COLO668 (cell line): ENCODE measurements around the gene MAB21L3.
"Not testable (repeated sequence)": the region's sequence is repeated elsewhere in the genome, so short reads cannot be mapped to it uniquely, and the experiment has no call there.

Source experiments
- DNase-seq: peaks from one replicate; lab custom pipeline; 2025; ENCODE audit not compliant: unreplicated experiment; lab: John Stamatoyannopoulos, UW

Gene MAB21L3

DNA sequence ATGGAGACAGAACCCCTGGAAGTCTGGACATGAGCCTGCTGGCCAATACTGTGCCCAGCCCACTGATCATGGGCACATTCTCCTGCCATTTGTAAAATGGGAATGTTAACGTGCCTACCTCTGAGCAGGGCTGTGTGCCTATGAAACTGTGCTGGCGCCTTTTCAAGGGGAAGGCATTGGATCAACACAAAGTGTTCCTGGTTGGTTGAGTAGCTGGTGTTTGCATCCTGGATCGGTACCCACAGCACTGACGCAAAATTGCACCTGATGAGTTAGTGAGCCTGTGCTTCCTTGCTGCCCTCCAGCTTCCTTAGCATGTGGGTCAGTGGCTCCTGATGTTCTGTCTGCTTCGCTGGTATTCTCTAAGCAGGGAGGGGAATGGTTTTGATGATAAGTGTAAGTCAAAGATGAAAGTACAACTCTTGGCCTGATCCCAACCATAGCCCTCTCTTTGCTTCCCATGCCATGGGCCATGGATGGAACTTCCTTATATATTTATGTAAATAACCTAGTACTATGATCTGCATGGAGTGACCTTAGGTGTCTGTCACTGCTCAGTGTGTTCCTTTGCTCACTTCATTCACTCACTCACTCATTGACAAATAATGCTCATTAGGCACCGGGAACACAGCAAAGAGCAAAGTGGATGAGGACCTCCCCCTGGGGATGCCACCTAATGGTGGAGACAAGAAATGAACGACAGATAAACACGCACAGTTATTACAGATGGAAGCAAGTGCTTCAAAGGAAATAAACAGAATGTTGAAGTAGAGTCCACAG lies 22.7 kb downstream of the MAB21L3 start:
- DNase-seq = no peak

DNA sequence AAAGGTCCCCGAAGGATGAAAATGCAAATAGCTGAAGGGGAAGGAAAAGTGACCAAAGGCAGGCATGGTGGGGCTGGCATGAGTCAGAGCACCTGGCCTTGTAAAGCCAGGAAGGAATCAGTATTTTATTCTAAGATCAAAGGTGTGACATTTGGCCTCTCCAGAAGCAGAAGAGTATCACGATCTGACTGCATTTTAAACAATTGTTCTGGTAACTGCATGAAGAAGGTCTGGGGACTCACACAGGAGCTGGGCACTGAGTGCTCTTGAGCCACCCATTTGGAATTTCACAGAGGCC lies 23.2 kb downstream of the MAB21L3 start:
- no peak for DNase-seq

DNA sequence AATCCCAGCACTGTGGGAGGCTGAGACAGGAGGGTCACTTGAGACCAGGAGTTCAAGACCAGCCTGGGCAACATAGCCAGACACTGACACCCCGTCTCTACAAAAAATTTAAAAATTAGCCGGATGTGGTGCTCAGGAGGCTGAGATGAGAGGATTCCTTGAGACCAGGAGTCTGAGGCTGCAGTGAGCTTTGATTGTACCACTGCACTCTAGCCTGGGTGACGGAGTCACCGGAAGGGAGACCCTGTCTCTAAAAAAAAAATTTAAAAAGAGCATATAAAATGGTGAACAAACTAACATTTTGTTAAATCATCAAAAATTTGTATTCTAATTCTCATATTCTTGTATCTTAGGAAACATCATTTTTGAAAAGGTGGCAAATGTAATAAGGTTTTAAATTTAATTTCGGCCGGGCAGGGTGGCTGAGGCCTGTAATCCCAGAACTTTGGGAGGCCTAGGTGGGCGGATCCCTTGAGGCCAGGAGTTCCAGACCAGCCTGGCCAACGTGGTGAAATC lies 27.1 kb downstream of the MAB21L3 start:
- DNase-seq = no peak

DNA sequence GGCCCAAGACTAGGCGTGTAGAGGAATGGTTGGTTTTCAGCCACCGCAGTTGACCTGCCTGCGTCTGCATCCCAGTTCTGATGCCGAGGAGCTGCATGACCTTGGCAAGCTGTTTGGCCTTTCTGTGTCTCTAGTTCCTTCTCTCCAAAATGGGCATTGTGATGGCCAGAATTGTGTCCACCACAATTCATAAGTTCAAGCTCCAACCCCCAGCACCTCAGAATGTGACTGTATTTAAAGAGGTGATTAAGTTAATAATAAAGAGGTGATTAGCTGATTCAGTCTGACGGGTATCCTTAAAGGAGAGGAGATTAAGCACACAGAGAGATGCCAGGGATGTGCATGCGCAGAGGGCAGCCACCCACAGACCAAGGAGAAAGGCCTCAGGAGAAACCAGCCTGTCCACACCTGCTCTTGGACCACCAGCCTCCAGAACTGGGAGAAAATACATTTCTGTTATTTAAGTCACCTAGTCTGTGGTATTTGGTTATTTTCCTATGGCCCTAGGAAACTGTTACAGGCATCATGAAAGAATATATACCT lies 28.5 kb downstream of the MAB21L3 start:
- DNase-seq = no peak

DNA sequence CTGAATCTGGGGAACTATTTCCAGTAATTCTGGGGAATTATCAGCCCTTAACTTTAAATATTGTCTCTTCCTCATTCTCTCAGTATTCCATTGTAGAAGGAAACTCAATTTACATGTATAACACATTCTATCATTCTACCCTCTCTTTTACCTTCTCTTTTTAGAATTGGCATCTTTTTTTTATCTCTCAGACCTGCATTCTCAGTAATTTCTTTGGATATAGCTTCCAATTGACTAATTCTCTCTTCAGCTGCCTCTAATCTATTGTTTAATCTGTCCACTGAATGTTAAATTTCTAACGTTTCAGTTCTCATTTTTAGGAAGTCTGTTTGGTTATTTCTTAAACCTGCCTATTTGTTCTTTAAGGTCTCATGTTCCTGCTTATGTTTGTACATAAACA lies 33.0 kb downstream of the MAB21L3 start:
- no peak for DNase-seq

DNA sequence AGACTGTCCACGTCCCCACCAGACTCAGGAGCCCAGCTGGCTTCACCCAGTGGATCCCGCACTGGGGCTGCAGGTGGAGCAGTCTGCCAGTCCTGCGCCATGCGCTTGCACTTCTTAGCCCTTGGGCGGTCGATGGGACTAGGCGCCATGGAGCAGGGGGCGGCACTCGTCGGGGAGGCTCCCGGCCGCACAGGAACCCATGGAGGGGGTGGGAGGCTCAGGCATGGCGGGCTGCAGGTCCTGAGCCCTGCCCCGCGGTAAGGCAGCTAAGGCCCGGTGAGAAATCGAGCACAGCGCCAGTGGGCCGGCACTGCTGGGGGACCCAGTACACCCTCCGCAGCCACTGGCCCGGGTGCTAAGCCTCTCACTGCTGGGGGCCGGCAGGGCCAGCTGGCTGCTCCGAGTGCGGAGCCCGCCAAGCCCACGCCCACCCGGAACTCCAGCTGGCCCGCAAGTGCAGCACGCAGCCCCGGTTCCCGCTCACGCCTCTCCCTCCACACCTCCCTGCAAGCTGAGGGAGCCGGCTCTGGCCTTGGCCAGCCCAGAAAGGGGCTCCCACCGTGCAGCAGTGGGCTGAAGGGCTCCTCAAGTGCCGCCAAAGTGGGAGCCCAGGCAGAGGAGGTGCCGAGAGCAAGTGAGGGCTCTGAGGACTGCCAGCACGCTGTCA lies 35.4 kb downstream of the MAB21L3 start:
- not testable (repeated sequence) for DNase-seq

DNA sequence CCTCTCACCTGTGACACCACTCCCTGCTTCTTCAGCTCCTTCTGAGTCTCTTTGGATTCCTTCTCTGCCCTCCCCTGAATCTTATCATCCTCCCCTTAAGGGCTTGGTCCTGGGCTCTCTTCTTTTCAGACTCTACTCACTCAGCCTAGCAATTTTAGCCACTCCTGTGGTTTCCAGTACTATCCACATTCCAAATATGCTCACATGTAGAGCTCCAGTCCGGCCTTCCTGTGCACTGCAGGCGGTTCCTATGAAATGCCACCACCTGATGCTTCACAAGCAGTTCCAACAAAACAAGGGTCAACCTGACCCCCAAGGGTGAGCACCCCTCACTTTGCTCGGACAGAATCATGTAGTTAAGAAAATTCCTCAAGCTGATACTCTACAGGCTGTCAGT lies 35.9 kb downstream of the MAB21L3 start:
- no peak for DNase-seq

DNA sequence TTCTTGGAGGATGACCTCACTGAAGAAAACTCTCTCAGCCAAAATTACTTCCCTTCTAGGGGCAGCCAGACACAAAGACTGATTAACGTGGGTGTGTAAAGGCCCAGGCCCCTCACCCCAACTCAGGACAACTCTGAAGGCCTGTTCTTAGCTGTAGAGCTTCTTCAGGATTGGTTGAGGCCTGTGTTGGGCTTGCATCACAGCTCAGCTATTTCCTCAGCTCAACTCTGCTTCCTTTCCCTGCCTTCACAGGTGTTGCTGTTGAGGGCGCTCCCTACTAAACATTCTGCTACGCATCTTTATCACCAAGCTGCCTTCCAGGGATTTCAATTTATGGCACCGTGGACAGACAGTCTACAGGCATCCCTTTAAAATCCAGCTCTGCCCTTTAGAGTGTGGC lies 36.8 kb downstream of the MAB21L3 start:
- DNase-seq = no peak

DNA sequence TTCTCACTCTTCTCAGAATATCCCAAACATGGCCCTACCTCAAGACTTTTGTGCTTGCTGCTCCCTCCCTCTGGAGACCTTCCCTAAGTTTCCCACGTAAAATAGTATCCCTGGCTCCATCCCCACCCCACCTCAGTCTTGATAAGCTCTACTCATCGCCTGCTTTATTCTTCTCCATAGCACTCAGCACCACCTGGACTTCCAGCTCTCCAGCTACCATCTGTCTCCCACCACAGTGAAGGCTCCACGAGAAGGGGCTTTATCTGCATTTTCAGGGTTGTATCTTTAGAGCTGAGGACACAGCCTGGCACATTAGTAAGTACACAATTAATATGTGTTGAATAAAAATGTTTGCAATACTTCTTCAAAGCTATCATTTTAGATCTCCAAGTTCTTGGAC lies 37.8 kb downstream of the MAB21L3 start:
- no peak for DNase-seq

DNA sequence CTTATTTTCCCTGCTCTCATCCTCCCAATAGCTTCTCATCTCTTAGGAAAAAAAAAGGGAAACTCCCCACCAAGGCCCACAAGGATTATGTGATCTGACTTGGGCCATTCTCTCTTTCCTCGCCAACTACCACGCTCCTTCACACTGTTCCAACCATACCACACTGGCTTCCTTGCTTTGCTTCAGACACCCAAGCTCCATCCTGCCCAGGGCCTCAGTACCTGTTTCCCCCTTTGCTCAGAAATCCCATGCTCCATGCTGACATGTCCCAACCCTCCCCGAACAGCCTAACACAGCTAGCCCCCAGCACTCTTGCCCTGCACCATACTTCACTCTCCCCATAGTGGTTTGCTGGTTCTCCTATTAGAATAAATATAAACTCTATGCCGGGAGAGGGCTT lies 39.2 kb downstream of the MAB21L3 start:
- no peak for DNase-seq

DNA sequence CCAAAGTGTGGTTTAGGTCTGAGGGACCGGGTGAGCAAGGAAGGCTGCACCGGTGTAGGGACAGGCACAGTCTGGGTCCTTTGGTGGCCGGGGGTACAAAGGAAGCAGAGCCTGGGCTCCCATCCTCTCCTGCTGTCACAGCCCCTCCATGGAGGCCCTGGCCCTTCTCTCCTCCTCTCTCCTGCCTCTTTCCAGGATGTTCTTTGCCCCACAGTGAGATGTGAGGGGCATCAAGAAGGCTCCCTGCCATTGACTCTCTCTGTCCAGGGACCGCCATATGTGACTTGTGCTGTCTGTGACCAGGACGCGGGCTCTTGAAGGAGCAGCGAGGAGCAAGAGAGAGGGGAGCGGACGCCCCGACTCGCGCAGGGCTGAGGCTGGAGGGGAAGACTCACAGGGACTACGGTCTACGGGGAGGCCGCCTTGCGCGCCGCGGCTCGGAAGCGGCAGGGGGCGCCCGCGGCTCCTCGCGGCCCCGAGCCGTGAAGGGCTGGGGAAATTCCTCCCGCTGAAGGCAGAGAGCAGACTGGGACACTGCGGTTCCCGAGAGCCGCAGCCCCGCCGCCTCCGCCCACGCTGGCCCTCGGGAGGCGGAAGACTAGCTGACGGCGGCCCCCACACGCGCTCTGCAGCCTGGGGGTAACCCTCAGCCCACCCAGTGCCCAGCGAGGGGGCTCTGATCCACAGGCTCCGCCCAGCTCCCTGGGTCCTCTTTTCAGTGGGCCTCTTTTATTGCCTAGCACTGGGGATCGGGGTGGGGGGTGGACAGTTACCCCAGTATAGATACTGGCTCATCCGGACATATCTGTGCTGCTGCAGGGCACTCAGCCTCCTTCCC lies 40.8 kb downstream of the MAB21L3 start:
- DNase-seq = peak; percentile 89

DNA sequence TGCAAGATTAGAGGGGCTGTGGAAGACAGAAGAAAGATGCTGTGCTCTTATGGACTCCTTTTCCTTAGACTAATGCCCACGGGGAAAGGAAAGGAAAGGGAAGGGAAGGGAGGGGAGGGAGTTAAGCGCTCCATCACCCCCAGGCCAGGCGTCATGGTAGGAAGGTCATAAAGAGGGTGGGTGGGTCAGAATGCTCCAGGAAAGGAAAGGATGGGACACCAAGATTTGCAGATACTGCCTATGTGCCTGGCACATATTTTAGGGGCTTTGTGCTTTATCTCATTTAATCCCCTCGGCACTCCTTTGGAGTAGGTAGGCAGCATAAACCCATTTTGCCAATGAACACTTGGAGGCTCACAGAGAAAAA lies 41.4 kb downstream of the MAB21L3 start:
- no peak for DNase-seq

DNA sequence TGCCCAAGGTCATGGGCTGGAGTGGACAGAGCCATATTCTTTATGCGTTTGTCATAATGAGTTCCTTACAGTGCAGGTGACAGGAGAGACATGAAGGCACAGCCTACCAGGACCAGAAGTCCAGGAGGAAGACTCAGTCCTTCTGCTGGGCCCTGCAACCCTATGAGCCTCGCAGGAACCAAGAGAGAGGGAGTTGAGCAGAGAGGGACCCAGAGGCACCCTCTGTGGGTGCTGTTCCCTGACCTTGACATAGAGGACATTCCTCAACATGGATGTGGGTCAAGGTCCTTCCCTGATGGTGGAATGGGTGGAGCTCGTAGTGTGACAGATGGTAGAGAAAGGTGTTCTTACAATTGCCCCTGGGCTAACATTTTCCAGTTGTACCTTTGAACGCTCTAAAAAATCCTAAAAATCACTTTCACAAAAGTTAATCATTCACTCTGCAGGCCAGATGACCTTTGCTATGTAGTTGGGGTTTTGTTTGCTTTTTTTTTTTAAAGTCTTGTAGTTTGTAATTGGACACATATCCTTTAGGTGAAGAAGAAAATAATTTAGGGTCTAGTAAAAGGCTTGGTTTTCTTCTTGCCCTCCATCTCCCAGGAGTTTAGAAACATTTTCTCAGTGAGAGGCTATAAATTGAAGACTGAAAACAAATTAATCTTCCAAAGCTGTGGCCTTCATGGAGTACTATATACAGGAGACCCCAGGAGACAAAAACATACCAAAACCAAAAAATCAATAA lies 41.9 kb downstream of the MAB21L3 start:
- no peak for DNase-seq

DNA sequence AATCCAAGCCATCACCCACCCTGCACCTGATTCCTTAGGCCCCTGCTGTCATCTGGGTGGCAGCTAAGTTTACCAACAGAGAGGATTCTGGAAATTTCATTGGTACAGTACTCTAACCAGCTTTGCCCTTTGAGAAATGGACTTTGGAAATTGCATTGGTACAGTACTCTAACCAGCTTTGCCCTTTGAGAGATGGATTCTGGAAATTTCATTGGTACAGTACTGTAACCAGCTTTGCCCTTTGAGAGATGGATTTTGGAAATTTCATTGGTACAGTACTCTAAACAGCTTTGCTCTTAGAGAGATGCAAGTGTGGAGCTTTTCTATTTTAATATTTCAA lies 42.5 kb downstream of the MAB21L3 start:
- no peak for DNase-seq

DNA sequence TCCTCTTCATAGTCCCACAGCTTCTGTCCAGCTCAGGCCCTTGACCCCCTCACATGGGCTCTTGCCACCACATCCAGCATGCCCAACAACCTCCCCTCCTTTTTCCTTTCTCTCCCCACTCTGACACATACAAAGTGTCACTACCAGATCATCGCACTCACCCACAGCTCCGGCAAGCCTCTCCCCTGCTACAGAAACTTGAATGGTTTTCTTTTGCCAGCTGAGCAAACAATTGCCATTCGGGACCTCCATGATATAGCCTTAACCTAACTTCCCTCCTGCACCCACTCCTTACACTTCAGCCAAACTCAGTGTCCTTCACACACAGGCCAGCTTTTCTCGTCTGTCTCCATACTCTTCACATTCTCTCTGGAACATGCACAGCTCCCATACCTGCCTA lies 43.3 kb downstream of the MAB21L3 start:
- no peak for DNase-seq

DNA sequence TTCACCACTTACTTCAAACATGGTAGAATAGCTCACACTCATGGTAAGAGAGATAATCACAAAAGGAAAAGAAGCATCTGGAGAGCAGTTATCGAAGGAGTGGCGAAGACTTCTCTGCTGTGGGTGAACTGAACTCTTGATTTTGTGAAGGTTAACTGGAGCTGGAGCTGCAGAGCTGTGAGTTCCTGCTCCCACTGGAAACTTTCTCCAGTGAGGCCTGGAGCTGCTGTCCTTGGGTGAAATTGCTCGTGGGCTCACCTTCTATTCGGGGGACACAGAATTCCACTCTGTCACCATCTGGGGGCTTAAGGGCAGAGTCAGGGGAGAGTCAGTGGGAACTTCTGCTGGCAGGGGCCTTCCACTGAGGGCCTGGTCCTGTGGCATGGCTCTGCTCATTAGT lies 45.9 kb downstream of the MAB21L3 start:
- no peak for DNase-seq

DNA sequence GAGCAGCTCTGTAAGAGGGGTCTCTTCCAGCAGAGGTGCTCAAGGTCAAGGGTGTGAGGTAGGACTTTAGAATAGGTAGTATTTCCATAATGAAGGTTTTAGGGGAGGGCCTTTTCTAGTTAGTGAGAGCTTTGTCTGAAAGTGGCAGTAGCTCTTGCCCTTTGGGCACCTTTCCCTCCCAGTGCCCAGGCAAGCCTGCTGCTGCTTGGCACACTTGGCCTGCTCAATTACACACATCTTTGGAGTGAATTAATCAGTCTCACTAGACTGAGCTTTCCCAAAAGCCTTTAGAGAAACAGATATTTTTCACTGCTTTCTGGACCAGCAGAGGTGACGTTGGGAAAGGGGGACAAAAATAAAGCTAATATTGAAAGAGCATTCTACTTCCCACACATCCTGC lies 48.0 kb downstream of the MAB21L3 start:
- DNase-seq = no peak

DNA sequence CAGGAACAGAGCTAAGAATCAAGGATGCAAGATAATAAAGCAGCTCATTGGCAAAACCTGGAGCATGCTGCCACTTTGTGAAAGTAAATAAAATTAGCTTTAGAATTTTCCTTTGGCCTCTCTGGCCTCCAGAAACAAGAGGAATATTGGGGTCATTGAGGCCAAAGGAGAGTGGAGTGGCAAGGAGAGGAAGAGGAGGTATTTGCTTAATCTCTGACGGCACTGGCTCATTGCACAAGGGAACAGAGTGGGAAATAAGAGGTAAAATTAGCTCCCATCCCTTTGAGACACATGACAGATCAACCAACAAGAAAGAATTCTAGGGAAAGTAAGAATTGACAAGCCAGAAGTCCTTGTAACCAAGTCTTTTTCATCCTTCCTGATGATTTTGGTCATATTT lies 48.4 kb downstream of the MAB21L3 start:
- DNase-seq = no peak

DNA sequence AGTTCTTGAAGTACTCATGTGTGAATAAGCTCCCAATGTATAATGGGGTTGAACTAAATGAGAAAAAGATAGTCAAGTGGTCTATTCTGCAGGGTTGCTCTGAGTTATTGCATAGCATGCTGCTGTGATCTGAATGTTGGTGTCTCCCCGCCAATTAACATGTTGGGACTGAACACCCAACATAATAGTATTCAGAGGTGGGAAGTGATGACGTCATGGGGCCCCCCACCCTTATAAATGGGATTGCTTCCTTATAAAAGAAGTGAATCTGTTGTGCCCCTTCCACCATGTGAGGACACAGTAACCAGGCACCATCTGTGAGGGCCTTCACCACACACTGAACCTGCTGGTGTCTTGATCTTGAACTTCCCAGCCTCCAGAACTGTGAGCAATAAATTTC lies 50.2 kb downstream of the MAB21L3 start:
- DNase-seq = no peak

DNA sequence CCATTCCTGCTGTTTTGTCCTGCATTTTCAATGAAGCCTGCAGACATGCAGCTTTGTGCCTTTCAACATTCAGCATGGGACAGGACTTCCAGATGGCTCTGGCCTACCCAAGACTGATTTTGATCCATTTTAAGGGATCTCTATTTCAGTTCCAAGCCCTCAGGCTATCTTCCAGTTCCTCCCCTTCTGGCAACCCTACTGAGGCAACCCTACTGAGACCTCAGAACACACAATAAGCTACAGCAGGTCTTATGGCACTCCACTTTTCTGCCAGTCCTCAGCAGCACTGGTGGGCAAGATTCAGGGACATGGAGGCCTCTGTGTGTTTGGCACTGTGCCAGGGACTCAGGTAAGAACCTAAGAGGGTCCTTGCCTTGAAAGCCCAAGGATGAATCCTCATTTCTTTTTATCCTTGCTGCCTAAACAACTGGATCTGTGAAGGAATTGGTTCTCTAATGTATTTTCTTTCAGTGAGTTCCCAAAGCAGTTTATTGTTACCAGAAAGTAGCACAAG lies 50.7 kb downstream of the MAB21L3 start:
- DNase-seq = no peak

DNA sequence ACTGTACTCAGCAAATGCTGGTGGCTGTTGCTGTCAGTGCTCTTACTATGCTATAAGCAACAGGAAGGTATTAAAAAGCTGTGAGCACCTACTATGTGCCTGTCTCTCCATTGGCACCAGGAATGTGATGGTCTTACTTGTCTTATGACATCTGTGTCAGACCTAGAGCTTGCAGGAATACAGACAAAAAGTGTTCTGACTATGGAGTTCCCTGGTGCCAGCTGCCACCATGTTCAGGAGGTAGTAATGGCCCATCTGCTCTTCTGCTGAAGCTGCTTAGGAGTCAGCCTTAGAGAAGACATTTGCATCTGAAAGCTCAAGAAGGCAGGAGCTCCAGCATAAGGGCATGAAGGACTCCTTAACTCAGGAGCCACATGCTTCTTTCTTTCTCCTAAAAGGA lies 52.3 kb downstream of the MAB21L3 start:
- DNase-seq = no peak
